B cell (primary cell): ENCODE results near the gene PLA2G5.

ENCODE experiments used
- EZH2 ChIP-seq: IDR thresholded peaks from 2 replicates; pipeline ENCODE4 v1.6.1; 2012; ENCODE audit warnings: borderline replicate concordance, low read depth, mild to moderate bottlenecking, moderate library complexity, low read length; ENCODE audit not compliant: insufficient read depth, poor library complexity, severe bottlenecking
- TF ChIP-seq, protein P1 (sequence below): fragments of 200-600 bp; IDR thresholded peaks from one replicate; pipeline ENCODE4 v1.8.0; 2022; ENCODE audit warnings: antibody characterized with exemption, mild to moderate bottlenecking

DNA sequence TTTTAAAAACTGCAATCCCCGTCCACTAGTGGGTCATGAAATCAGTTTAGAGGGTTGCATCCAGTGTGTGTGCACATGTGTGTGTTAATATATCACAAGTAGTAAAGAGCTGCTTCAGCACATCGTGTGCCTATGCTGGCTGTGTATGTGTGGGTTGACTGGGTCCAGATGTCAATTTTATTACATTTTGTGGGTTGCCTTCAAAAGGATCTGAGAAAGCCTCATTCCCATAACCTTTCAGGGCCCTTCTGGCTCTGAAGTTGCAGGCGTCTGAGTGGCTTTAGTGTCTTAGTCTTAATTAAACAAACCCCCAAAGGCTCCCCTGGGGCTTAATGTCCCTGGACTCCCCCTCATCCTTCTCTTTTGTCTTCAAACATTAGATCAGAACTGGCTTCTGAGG, 29.5 kb downstream of the PLA2G5 start:
- TF ChIP-seq, protein P1, sequence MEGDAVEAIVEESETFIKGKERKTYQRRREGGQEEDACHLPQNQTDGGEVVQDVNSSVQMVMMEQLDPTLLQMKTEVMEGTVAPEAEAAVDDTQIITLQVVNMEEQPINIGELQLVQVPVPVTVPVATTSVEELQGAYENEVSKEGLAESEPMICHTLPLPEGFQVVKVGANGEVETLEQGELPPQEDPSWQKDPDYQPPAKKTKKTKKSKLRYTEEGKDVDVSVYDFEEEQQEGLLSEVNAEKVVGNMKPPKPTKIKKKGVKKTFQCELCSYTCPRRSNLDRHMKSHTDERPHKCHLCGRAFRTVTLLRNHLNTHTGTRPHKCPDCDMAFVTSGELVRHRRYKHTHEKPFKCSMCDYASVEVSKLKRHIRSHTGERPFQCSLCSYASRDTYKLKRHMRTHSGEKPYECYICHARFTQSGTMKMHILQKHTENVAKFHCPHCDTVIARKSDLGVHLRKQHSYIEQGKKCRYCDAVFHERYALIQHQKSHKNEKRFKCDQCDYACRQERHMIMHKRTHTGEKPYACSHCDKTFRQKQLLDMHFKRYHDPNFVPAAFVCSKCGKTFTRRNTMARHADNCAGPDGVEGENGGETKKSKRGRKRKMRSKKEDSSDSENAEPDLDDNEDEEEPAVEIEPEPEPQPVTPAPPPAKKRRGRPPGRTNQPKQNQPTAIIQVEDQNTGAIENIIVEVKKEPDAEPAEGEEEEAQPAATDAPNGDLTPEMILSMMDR = no peak
- no peak for TF ChIP-seq EZH2
